HG03469 (cell line): ENCODE data around the gene RTCA.

Experiments
- ATAC-seq: cut with Tn5 transposase; IDR thresholded peaks from one replicate; pipeline ENCODE4 v1.9.1; 2021; ENCODE audit warnings: mild to moderate bottlenecking, moderate library complexity, moderate number of reproducible peaks; ENCODE audit not compliant: unreplicated experiment

The RTCA gene

GRCh38 chr1:100342348-100342747 is 76.3 kb downstream of the RTCA start:
- ATAC-seq: no peak
